Stomach smooth muscle (tissue), 2 donors: Measurements from ENCODE around the gene FASTK.

Experiments
- H3K27ac ChIP-seq: one replicate; pipeline ENCODE4 v1.7.0; 2013; ENCODE audit warnings: mild to moderate bottlenecking, low read length, inconsistent platforms
- H3K27me3 ChIP-seq, 2 donors: one replicate each; pipeline ENCODE4 v1.7.0; 2013; ENCODE audit warnings: low read length in 2 of 2; ENCODE audit not compliant: insufficient read depth in 2 of 2, control insufficient read depth in 1 of 2
- H3K36me3 ChIP-seq, 2 donors: one replicate each; pipeline ENCODE4 v1.7.0; 2013; ENCODE audit warnings: low read length in 2 of 2; ENCODE audit not compliant: control insufficient read depth in 2 of 2, insufficient read depth in 2 of 2
- H3K4me1 ChIP-seq: one replicate; pipeline ENCODE4 v1.7.0; 2013; ENCODE audit warnings: low read length; ENCODE audit not compliant: control insufficient read depth, insufficient read depth
- H3K4me3 ChIP-seq, 2 donors: one replicate each; pipeline ENCODE4 v1.7.0; 2013; ENCODE audit warnings: low read length in 2 of 2
- H3K9ac ChIP-seq, 2 donors: one replicate each; pipeline ENCODE4 v1.7.0; 2013; ENCODE audit warnings: low read length in 2 of 2, mild to moderate bottlenecking in 1 of 2
- H3K9me3 ChIP-seq, 2 donors: one replicate each; pipeline ENCODE4 v1.7.0; 2013; ENCODE audit warnings: low read length in 2 of 2; ENCODE audit not compliant: control insufficient read depth in 2 of 2
- donor health status: healthy.
- donor health status: Pancreatic carcinoma.

Gene FASTK

DNA sequence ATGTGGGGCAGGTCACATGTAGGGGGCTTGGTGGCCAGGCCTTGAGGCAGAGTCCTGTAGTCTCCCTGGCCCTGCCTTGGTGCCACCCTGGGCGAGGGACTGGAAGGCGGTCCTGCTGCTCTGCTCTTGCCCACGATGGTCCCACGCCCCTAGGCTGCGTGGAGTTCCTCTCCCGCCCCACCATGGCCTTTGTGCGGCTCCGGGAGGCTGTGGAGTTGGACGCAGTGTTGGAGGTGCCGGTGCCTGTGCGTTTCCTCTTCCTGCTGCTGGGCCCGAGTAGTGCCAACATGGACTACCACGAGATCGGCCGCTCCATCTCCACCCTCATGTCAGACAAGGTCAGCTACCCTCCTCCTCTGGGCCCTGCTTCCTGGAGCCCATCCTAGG, 10.0 kb downstream of the FASTK start:
- Histone ChIP-seq H3K9ac (no peak overlapping the region), H3K4me1 (no peaks in the 10 kb centered on the region), H3K36me3 (peaks cover 51 to 53% of the 10 kb centered on the region in 2 donors), H3K4me3 (no peak overlapping the region), H3K27me3 (no peaks in the 10 kb centered on the region), H3K27ac (no peak overlapping the region), H3K9me3 (no peaks in the 10 kb centered on the region)

DNA sequence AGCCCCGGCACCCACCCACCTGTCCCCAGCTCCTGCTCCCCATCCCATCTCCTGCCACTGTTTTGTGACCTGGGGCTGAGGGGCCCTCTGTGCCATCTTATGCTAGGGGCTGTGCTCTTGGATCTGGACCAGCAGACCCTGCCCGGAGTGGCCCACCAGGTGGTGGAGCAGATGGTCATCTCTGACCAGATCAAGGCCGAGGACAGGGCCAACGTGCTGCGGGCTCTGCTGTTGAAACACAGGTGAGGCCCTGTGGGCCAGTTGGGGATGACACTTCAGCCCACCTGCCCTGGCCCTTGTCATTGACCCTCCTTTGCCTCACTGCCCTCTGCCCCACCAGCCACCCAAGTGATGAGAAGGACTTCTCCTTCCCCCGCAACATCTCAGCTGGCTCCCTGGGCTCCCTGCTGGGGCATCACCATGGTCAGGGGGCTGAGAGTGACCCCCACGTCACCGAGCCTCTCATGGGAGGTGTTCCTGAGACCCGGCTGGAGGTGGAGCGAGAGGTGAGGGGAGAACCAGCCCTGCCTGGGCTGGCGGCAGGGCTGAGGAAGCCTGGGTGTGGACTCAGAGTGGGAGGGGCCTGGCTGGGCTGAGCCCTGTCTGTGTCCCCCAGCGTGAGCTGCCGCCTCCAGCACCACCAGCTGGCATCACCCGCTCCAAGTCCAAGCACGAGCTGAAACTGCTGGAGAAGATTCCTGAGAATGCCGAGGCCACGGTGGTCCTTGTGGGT, 10.6 kb downstream of the FASTK start:
- Histone ChIP-seq H3K27ac (no peak overlapping the region), H3K4me1 (no peaks in the 10 kb centered on the region), H3K4me3 (no peak overlapping the region), H3K27me3 (no peaks in the 10 kb centered on the region), H3K9me3 (no peaks in the 10 kb centered on the region), H3K36me3 (peaks cover 52 to 54% of the 10 kb centered on the region in 2 donors), H3K9ac (no peak overlapping the region)

DNA sequence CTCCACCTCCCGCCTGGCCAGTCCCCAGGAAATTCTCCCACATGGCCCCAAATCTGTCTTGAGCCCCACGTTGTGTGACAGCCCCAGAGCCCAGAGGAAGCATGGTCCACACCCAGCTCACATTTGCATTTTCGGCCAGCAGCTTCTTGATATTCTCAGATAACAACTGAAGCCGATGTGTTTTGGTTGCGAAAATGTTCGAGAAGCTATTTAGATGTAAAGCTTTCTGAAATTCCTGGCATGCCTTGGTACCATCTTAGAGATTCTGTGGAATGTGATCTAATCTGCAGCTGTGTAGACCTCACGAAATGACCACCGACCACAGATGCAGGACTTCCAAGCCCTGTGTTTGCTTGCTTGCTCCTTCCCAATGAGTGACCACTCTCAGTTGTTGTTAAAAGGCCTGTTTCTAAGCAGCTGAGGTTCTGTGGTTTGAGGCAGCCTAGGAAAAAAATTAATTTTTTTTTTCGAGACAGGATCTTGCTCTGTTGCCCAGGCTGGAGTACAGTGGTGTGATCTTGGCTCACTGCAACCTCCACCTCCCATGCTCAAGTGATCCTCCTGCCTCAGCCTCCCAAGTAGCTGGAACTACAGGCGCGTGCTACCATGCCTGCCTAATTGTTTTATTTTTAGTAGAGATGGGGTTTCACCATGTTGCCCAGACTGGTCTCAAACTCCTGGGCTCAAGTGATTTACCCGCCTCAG, 12.4 kb downstream of the FASTK start:
- Histone ChIP-seq H3K4me3 (no peak overlapping the region), H3K9me3 (no peaks in the 10 kb centered on the region), H3K9ac (no peak overlapping the region), H3K4me1 (peaks cover 3% of the 10 kb centered on the region), H3K27me3 (no peaks in the 10 kb centered on the region), H3K36me3 (peaks cover 48 to 49% of the 10 kb centered on the region in 2 donors), H3K27ac (no peak overlapping the region)

DNA sequence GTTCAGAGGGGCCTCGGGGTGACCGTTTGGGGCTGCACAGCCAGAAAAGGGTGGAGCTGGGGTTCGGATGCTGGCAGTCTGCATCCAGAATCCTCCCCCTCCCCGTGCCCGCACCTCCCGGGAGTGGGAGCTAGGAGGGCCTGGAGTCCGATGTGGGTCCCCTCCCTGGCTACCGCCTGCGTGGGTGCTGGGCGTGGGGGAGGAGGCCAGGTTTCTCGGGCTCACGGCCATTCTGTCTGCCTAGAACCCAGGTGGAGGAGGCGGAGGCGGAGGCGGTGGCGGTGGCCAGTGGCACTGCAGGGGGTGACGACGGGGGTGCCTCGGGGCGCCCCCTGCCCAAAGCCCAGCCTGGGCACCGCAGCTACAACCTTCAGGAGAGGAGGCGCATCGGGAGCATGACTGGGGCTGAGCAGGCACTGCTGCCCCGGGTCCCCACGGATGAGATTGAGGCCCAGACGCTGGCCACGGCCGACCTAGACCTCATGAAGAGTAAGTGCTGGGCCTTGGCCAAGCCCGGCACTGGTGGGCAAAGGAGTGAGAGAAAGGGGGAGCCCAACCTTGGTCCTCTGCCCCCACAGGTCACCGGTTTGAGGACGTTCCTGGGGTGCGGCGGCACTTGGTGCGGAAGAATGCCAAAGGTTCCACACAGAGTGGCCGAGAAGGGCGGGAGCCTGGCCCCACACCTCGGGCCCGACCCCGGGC, 14.2 kb downstream of the FASTK start:
- Histone ChIP-seq H3K4me3 (no peak overlapping the region), H3K9ac (no peak overlapping the region), H3K9me3 (no peaks in the 10 kb centered on the region), H3K27ac (no peak overlapping the region), H3K36me3 (peaks cover 42 to 44% of the 10 kb centered on the region in 2 donors), H3K27me3 (no peaks in the 10 kb centered on the region), H3K4me1 (peaks cover 19% of the 10 kb centered on the region)

DNA sequence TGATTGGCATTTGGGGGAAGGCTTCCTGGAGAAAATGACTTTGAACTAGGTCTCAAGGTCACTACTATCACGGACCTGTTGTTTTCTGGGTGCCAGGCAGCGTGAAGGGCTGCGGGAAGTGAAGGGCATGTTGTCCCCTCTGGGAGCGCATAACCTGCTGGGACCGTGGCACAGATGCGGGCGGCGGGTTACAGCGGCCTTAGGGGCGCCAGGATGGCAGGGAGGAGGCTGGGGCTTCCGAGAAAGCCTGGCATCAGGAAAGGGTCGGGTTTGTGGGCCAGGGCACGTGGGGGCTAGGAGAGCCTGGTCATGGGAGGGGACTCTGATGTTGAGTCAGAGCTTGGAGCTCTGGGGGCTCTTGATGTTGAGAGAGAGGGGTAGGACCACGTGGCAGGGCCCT, 15.1 kb downstream of the FASTK start:
- Histone ChIP-seq H3K36me3 (peaks cover 39% of the 10 kb centered on the region in 2 donors), H3K9me3 (no peaks in the 10 kb centered on the region), H3K4me3 (no peak overlapping the region), H3K9ac (no peak overlapping the region), H3K27ac (no peak overlapping the region), H3K27me3 (no peaks in the 10 kb centered on the region), H3K4me1 (peaks cover 28% of the 10 kb centered on the region)

DNA sequence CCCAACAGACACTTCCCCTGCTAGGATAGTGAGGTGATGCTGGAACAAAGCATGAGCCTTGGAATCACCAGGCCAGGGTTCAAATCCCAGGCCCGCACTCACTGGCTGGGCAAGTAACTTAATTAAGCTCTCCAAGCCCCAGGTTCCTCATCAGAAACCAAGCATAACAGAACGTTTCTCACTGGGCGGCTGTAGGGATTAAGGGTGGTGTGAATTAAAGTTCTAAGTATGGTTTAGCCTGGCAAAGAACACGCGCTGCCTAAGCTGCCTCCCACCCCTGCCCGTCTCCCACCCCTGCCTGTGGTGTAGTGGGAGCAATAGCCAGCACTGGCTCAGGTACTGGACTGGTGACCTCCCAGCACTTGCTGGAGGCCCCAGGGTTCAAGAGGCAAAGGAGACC, 15.6 kb downstream of the FASTK start:
- no peaks in the 10 kb centered on the region for H3K27me3 ChIP-seq
- H3K9ac ChIP-seq = no peak overlapping the region
- peaks cover 31% of the 10 kb centered on the region for H3K4me1 ChIP-seq
- no peak overlapping the region for H3K4me3 ChIP-seq
- H3K36me3 ChIP-seq = peaks cover 34% of the 10 kb centered on the region in 2 donors
- no peaks in the 10 kb centered on the region for H3K9me3 ChIP-seq
- no peak overlapping the region for H3K27ac ChIP-seq

DNA sequence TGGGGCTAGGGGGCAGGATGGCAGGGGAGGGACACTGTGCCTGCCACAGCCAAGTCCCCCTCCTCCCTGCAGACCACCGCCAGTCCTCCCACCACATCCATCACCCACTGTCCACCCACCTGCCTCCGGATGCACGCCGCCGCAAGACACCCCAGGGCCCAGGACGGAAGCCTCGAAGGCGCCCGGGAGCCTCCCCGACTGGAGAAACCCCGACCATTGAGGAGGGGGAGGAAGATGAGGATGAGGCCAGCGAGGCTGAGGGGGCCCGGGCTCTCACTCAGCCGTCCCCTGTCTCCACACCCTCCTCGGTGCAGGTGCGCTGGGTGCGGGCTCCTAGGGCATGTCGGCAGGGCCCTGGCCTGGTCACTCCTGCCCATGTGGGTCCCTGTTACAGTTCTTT, 16.2 kb downstream of the FASTK start:
- peaks cover 31% of the 10 kb centered on the region for H3K4me1 ChIP-seq
- H3K27me3 ChIP-seq = no peaks in the 10 kb centered on the region
- H3K36me3 ChIP-seq = peaks cover 28 to 29% of the 10 kb centered on the region in 2 donors
- H3K27ac ChIP-seq = no peak overlapping the region
- no peaks in the 10 kb centered on the region for H3K9me3 ChIP-seq
- no peak overlapping the region for H3K4me3 ChIP-seq
- H3K9ac ChIP-seq = no peak overlapping the region

DNA sequence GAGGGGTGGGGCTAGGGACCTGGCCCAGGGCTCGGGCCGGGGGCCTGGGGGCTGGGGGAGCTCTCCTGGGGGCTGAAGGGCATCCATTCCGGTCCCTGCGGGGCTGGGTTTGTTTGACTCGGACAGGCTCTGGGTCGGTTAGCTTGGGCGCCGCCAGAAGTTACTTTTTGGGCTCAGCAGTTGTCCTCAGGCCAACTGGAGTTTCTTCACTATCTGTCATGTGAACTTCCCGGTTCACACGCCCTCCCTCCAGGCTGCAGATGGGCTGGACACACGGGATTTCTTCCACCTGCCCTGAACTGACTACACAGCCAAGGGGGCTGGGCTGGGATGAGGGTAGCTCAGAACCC, 17.4 kb downstream of the FASTK start:
- no peaks in the 10 kb centered on the region for H3K9me3 ChIP-seq
- peaks cover 22 to 24% of the 10 kb centered on the region in 2 donors for H3K36me3 ChIP-seq
- H3K27me3 ChIP-seq = no peaks in the 10 kb centered on the region
- peak overlapping the region in 1 of 2 donors; percentile 40 for H3K4me3 ChIP-seq
- peak overlapping the region; percentile 55 for H3K27ac ChIP-seq
- H3K4me1 ChIP-seq = peaks cover 42% of the 10 kb centered on the region
- no peak overlapping the region for H3K9ac ChIP-seq

DNA sequence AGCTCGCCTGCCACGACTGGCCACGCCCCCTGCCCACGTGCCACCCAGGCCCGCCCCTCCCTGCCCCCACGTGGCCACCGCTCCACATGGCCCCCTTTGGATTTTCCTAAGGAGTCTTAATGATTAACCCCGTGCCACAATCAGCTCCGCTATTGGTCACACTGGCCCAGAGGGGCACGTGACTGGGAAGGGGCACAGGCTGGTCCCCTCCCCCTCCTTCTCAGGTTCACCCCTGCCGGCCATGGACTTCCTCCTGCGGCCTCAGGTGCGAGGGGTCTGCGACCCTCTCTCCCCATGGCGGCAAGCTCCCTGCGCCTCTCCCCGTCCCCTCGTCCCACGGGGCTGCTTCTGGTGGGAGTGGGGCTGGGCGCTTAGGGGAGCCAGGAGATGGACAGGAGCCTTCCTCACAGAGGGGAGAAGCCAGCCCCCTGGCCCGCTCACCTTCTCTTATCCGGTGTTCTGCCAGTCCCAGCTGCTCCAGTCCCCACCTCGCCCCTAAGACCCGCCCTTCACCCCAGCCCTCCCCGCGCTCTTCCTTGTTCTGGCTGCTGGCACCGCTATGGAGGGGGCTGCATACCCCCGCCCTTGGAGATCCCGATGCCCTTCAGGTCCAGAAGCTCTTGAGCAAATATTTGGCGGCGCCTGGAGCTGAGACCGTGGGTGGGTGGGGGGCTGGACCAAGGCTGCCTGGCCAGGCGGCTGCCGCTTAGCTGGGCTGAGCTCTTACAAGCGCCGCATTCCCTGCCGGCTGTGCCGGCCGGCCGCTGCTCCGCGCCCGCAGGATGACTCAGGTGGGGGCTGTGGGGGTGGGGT, 18.0 kb downstream of the FASTK start:
- peaks cover 44% of the 10 kb centered on the region for H3K4me1 ChIP-seq

DNA sequence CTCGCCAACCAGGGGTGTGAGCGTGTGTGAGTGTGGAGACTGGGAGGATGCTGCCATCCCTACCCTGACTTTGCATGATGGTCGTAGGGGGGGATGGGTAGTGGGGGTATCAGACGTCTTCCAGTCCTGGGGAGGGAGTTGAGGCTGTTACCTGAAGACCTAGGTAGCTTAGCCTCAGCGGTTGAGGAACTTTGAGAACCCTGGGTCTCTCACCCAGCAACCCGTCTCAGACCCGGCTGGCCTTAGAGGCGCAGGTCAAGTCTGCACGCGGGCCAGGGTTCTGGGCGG, 18.6 kb downstream of the FASTK start:
- Histone ChIP-seq H3K9me3 (no peaks in the 10 kb centered on the region), H3K27me3 (no peaks in the 10 kb centered on the region), H3K9ac (peak overlapping the region in 1 of 2 donors; percentile 75), H3K4me1 (peaks cover 49% of the 10 kb centered on the region), H3K36me3 (peaks cover 13 to 15% of the 10 kb centered on the region in 2 donors), H3K27ac (peak overlapping the region; percentile 98), H3K4me3 (peak overlapping the region; percentile 40 to 88)

More for the DNA sequence above, 18.0 kb downstream of the FASTK start:
- Histone ChIP-seq H3K36me3 (peaks cover 17 to 19% of the 10 kb centered on the region in 2 donors), H3K9me3 (no peaks in the 10 kb centered on the region), H3K27ac (peak overlapping the region; percentile 55), H3K4me3 (peak overlapping the region; percentile 40 to 44), H3K9ac (peak overlapping the region in 1 of 2 donors; percentile 42), H3K27me3 (no peaks in the 10 kb centered on the region)
